Measurements from ENCODE around the gene OXT.

OXT gene

DNA sequence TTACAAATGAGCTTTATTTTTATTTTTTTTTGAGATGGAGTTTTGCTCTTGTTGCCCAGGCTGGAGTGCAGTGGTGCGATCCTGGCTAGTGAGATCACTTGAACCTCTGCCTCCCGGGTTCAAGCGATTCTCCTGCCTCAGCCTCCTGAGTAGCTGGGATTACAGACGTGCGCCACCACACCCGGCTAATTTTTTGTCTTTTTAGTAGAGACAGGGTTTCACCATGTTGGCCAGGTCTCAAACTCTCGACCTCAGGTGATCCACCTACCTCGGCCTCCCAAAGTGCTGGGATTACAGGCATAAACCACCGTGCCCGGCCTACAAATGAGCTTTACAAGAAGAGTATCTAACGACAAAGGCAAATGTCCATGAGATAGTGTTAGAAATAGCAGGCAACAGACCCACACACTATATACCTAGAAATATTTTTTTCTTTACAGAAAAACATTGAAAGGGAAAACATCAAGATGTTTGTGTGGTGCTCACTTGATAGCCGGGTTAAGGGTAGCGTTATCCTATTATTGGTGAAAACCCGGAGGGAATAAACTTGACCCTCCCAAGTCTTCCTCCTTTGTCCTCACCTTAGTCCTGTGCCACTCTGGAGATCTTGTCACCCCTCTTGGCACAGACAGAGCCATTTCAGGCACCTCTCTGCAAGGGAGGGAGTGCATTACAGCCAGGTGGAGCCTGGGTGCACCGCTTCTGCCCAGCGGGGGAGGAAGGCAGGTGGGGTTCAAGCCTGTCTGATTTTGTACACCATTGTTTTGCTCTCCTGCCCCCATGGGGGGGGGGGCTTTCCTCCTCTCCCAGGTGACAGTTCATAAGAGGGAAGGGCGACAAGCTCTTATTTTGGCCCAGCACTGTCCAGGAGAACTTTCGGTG is 34.1 kb downstream of the OXT start:
- no peak for TF ChIP-seq ARNTL (CRISPR knock-in tag; IDR thresholded peaks at IDR 0.05; ENCODE audit: borderline replicate concordance, low read depth)
- no peak for TF ChIP-seq ISL1 (CRISPR knock-in tag; IDR thresholded peaks at IDR 0.05)
- TF ChIP-seq, protein P1, sequence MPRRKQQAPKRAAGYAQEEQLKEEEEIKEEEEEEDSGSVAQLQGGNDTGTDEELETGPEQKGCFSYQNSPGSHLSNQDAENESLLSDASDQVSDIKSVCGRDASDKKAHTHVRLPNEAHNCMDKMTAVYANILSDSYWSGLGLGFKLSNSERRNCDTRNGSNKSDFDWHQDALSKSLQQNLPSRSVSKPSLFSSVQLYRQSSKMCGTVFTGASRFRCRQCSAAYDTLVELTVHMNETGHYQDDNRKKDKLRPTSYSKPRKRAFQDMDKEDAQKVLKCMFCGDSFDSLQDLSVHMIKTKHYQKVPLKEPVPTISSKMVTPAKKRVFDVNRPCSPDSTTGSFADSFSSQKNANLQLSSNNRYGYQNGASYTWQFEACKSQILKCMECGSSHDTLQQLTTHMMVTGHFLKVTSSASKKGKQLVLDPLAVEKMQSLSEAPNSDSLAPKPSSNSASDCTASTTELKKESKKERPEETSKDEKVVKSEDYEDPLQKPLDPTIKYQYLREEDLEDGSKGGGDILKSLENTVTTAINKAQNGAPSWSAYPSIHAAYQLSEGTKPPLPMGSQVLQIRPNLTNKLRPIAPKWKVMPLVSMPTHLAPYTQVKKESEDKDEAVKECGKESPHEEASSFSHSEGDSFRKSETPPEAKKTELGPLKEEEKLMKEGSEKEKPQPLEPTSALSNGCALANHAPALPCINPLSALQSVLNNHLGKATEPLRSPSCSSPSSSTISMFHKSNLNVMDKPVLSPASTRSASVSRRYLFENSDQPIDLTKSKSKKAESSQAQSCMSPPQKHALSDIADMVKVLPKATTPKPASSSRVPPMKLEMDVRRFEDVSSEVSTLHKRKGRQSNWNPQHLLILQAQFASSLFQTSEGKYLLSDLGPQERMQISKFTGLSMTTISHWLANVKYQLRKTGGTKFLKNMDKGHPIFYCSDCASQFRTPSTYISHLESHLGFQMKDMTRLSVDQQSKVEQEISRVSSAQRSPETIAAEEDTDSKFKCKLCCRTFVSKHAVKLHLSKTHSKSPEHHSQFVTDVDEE (CRISPR knock-in tag; IDR thresholded peaks at IDR 0.05), result no peak
- no peak for TF ChIP-seq ESRRG (CRISPR knock-in tag; IDR thresholded peaks at IDR 0.05)
- no peak for TF ChIP-seq BACH2 (CRISPR knock-in tag; IDR thresholded peaks at IDR 0.05; ENCODE audit: borderline replicate concordance)
- ATAC-seq, result no peak

DNA sequence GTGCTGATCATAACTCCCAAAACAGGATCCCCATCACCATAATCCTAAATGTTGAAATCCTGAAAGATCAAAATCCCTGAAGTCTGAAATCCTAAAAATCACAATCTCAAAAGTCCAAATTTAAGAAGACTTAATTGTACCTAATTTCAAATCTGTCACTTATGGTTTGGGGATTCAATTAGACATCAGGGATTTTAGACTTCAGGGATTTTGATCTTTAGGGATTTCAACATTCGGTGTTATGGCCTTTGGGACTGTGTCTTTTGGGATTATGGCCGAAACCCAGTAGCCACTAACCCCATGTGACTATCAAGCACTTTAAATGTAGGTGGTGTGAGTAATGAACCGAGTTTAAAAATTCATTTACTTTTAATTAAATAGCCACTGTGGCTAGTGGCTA is 34.8 kb downstream of the OXT start:
- TF ChIP-seq, protein P1 (CRISPR knock-in tag; IDR thresholded peaks at IDR 0.05), result no peak
- TF ChIP-seq TCF4 (CRISPR knock-in tag; IDR thresholded peaks at IDR 0.05; ENCODE audit: borderline replicate concordance) (no peak), ZNF8 (CRISPR knock-in tag; IDR thresholded peaks at IDR 0.05) (no peak)
- TF ChIP-seq, protein P2, sequence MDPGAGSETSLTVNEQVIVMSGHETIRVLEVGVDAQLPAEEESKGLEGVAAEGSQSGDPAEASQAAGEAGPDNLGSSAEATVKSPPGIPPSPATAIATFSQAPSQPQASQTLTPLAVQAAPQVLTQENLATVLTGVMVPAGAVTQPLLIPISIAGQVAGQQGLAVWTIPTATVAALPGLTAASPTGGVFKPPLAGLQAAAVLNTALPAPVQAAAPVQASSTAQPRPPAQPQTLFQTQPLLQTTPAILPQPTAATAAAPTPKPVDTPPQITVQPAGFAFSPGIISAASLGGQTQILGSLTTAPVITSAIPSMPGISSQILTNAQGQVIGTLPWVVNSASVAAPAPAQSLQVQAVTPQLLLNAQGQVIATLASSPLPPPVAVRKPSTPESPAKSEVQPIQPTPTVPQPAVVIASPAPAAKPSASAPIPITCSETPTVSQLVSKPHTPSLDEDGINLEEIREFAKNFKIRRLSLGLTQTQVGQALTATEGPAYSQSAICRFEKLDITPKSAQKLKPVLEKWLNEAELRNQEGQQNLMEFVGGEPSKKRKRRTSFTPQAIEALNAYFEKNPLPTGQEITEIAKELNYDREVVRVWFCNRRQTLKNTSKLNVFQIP (CRISPR knock-in tag; IDR thresholded peaks at IDR 0.05; ENCODE audit: borderline replicate concordance, low read depth), result no peak
- ATAC-seq, result no peak

DNA sequence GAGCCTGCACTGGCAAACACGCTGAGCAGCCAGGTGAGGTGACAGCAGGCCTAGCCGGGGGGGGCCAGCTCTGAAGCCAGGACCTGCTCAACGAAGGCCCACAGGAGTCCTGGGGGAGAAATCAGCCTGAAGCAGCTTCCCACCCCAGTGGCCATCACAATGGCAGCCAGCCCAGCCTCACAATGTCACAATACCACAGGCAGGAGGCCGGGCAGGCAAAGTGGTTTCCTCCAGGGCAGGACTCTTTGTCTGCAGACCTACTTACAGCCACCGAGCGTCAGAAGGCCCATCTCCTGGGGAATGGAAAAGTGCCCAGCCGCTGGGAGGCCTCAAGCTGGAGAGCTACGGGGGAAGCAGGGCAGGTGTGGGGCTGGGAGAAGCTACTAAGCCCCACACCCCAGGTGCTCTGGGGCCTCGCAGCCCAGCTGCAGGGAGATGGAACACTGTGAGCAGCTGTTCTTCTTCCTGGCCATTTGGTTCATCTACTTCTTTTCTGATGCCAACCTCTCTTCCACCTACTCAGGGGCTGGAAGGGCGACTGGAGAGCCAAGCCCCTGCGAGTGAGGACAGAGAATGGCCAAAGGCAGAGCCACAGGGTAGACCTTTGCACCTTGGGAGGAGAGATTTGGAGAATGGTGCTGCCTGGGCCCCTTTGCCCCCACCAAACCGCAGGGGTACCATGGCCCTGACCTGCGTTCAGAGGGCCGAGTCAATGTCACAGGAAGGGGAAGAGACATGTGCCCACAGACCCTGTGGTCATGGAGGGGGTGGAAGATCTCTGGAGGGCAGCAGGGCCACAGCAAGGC is 35.4 kb downstream of the OXT start:
- TF ChIP-seq, protein P1 (CRISPR knock-in tag; IDR thresholded peaks at IDR 0.05), result no peak
- no peak for ATAC-seq

DNA sequence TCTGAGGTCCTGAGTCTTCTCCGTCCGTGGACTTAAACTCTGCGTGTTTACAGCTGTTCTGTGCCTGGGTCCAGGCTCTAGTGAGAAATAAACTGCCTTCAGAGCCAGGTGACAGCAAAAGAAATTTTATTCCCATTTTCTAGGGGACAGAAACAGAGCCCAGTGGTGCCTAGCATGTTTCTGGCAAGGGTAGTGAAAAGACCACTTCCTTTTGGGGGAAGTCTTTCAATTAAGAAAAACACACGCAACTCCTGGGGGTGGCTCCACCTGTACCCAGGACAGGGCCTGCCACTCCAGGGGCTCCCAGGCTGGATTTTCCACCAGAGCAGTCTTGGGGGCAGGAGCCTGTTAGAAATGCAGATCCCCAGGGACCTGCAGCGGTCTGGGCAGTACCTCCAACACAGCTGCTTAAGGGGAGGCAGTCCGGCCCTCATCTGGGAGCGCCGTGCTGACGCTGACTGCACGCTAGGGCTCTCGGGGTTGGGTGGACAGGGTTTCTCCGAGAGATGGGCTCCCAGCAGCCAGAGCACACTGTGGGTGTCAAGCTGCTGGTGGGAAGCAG is 36.1 kb downstream of the OXT start:
- no peak for ATAC-seq
- no peak for TF ChIP-seq ZFP30 (CRISPR knock-in tag; IDR thresholded peaks at IDR 0.05)
- no peak for TF ChIP-seq PPARA (CRISPR knock-in tag; IDR thresholded peaks at IDR 0.05; ENCODE audit: borderline replicate concordance)
- TF ChIP-seq ESRRG (CRISPR knock-in tag; IDR thresholded peaks at IDR 0.05), result no peak
- TF ChIP-seq TOX (CRISPR knock-in tag; IDR thresholded peaks at IDR 0.05; ENCODE audit: borderline replicate concordance), result no peak
- TF ChIP-seq SNAI2 (CRISPR knock-in tag; IDR thresholded peaks at IDR 0.05), result no peak
- TF ChIP-seq BACH2 (CRISPR knock-in tag; IDR thresholded peaks at IDR 0.05; ENCODE audit: borderline replicate concordance), result no peak
- no peak for TF ChIP-seq CSDC2 (CRISPR knock-in tag; IDR thresholded peaks at IDR 0.05)
- no peak for TF ChIP-seq ARNTL (CRISPR knock-in tag; IDR thresholded peaks at IDR 0.05; ENCODE audit: borderline replicate concordance, low read depth)
- TF ChIP-seq, protein P3, sequence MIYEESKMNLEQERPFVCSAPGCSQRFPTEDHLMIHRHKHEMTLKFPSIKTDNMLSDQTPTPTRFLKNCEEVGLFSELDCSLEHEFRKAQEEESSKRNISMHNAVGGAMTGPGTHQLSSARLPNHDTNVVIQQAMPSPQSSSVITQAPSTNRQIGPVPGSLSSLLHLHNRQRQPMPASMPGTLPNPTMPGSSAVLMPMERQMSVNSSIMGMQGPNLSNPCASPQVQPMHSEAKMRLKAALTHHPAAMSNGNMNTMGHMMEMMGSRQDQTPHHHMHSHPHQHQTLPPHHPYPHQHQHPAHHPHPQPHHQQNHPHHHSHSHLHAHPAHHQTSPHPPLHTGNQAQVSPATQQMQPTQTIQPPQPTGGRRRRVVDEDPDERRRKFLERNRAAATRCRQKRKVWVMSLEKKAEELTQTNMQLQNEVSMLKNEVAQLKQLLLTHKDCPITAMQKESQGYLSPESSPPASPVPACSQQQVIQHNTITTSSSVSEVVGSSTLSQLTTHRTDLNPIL (CRISPR knock-in tag; IDR thresholded peaks at IDR 0.05; ENCODE audit: low read depth), result no peak
- no peak for TF ChIP-seq ZNF8 (CRISPR knock-in tag; IDR thresholded peaks at IDR 0.05)
- no peak for TF ChIP-seq ZC3H10 (CRISPR knock-in tag; IDR thresholded peaks at IDR 0.05)
- no peak for TF ChIP-seq GLIS3 (CRISPR knock-in tag; IDR thresholded peaks at IDR 0.05)
- TF ChIP-seq ZNF565 (CRISPR knock-in tag; conservative IDR thresholded peaks at IDR 0.05; ENCODE audit: low read depth), result no peak
- TF ChIP-seq RARB (CRISPR knock-in tag; IDR thresholded peaks at IDR 0.05), result no peak
- TF ChIP-seq, protein P4, sequence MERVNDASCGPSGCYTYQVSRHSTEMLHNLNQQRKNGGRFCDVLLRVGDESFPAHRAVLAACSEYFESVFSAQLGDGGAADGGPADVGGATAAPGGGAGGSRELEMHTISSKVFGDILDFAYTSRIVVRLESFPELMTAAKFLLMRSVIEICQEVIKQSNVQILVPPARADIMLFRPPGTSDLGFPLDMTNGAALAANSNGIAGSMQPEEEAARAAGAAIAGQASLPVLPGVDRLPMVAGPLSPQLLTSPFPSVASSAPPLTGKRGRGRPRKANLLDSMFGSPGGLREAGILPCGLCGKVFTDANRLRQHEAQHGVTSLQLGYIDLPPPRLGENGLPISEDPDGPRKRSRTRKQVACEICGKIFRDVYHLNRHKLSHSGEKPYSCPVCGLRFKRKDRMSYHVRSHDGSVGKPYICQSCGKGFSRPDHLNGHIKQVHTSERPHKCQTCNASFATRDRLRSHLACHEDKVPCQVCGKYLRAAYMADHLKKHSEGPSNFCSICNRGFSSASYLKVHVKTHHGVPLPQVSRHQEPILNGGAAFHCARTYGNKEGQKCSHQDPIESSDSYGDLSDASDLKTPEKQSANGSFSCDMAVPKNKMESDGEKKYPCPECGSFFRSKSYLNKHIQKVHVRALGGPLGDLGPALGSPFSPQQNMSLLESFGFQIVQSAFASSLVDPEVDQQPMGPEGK (CRISPR knock-in tag; IDR thresholded peaks at IDR 0.05; ENCODE audit: borderline replicate concordance), result no peak

All from SK-N-SH treated with all-trans-retinoic acid at 6 μM for 48 hours (cell line).